Astrocyte of the cerebellum (primary cell): ENCODE results near the gene ZBTB3.
"Not testable (repeated sequence)": the region's sequence is repeated elsewhere in the genome, so short reads cannot be mapped to it uniquely, and the experiment has no call there.

Experiments
- DNase-seq: peaks from one replicate; pipeline ENCODE4 v3.0.0-alpha.2; 2011; ENCODE audit warnings: low read depth
- H3K4me3 ChIP-seq: 2 replicates; pipeline ENCODE4 v1.5.1; 2011; ENCODE audit warnings: mild to moderate bottlenecking, low read depth, low read length, moderate library complexity
- in situ Hi-C: cut with HindIII; loops from 2 replicates; pipeline ENCODE4 v1.10.0; 2017; ENCODE audit warnings: low sequenced_read_pairs
- TF ChIP-seq, protein P1 (sequence below): IDR thresholded peaks from 2 replicates; pipeline ENCODE4 v1.5.1; 2012; ENCODE audit warnings: low read length, low read depth, moderate library complexity, mild to moderate bottlenecking; ENCODE audit errors: missing control alignments

Gene ZBTB3

DNA sequence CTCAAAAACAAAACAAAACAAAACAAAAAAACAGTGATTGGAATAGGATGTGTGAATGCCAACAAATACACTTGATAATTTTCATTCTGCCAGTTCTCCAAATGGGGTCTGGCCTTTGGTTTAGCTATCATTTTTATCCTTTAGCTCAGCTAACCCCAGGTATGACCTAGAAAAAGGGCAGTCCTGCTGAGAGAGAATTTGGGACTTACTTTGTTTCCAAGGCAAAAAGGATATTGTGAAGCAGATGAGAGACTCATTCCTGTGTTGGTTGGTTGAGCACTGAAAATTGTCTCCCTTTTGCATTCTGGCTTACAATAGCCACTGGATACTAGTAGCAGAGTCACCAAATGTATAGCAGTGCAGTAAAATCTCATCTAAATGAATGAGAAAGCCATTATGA, 16.8 kb downstream of the ZBTB3 start:
- H3K4me3 ChIP-seq, result no peak overlapping the region
- DNase-seq, result no peak
- TF ChIP-seq, protein P1, sequence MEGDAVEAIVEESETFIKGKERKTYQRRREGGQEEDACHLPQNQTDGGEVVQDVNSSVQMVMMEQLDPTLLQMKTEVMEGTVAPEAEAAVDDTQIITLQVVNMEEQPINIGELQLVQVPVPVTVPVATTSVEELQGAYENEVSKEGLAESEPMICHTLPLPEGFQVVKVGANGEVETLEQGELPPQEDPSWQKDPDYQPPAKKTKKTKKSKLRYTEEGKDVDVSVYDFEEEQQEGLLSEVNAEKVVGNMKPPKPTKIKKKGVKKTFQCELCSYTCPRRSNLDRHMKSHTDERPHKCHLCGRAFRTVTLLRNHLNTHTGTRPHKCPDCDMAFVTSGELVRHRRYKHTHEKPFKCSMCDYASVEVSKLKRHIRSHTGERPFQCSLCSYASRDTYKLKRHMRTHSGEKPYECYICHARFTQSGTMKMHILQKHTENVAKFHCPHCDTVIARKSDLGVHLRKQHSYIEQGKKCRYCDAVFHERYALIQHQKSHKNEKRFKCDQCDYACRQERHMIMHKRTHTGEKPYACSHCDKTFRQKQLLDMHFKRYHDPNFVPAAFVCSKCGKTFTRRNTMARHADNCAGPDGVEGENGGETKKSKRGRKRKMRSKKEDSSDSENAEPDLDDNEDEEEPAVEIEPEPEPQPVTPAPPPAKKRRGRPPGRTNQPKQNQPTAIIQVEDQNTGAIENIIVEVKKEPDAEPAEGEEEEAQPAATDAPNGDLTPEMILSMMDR, result no peak
- in situ Hi-C loops, result no loop called here

DNA sequence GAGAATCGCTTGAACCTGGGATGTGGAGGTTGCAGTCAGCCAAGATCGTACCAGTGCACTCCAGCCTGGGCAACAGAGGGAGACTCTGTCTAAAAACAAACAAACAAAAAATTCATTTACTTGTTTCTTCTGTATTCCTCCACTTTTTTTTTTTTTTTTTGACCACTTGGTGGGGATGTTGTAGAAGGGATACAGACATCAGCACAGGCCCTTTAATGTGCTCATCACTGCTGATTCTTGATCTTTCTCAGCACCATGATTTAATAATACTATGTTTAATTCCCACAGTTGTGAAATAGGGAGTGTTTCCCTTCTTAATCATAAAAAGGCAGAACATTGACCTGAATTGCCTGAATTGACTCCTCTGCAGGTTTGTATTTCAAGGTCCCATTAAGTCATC, 21.1 kb downstream of the ZBTB3 start:
- in situ Hi-C loops, result no loop called here

DNA sequence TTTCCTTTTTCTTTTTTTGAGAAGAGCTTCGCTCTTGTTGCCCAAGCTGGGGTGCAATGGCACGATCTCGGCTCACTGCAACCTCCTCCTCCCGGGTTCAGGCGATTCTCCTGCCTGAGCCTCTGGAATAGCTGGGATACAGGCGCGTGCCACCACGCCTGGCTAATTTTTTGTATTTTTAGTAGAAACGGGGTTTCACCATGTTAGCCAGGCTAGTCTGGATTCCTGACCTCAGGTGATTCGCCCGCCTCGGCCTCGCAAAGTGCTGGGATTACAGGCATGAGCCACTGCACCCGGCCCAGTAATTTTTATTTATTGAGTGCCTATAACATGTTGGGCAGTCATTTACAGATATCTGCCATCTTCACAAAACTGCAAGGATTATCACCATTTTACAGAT, 23.9 kb downstream of the ZBTB3 start:
- H3K4me3 ChIP-seq, result peak overlapping the region; percentile 94
- in situ Hi-C loops, DNase-seq: not testable (repeated sequence)

More for the DNA sequence above, 21.1 kb downstream of the ZBTB3 start:
- no peak overlapping the region for H3K4me3 ChIP-seq
- TF ChIP-seq, protein P1, result no peak
- no peak for DNase-seq

DNA sequence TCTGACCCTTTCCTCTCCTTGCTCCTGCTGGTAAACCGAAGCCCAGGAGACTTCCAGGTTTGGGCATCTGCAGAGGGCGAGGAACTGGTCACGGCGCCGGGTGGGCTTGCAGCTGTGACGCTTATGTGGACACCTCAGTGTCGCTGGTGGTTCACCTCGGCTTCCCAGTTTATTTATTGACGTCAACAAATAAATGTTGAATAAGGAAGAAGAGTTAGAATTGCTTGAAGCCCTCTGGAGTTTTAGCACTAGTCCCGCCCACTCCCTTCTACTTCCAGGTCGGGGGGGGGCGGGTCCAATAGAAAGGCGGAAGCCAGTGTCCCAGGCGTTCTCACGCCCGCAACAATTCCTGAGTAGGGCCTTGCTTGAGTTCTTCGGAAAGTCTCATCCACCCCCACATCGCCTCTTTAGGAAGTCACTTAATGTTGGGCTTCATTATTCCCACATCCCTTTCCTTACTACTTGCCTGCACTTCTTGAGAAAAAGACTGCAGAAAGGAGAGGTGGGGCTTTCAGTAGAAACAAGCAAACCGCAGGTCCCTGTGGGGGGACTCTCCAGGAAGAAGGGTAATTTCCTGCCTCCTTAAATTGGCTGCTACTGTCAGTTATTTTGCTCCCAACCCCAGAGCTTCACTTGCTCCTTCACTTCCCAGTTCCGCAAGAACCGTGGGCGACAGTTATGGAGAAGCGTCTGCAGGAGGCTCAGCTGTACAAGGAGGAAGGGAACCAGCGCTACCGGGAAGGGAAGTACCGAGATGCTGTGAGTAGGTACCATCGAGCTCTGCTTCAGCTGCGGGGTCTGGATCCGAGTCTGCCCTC, 25.6 kb downstream of the ZBTB3 start, which contains the start of gene TTC9C:
Gene TTC9C, plus strand, starts transcription at position 316 of the 818 bp plus-strand sequence. Its CDS starts 363 bp downstream, at position 679.
- DNase-seq, result peak; percentile 57
- H3K4me3 ChIP-seq, result peak within 1 kb of the TSS; percentile 94
- TF ChIP-seq, protein P1, result no peak
- in situ Hi-C loops, result no loop called here

DNA sequence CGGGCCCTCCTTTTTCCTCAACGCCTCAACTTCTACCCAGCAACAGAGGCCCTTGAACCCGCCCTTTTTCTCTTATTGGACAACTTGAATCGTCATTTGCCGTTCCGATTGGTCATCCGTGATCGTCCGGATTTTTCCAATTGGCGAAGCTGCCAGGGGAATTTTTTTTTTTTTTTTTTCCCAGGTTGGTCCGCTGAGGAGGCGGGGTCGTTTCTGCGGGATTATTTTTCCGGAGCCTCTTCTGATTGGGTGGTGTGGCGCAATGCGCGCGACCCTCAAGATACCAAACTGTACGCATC, 26.1 kb downstream of the ZBTB3 start:
- DNase-seq, result peak; percentile 94
- in situ Hi-C loops, result no loop called here
- TF ChIP-seq, protein P1, result no peak
- H3K4me3 ChIP-seq, result peak overlapping the region; percentile 94

DNA sequence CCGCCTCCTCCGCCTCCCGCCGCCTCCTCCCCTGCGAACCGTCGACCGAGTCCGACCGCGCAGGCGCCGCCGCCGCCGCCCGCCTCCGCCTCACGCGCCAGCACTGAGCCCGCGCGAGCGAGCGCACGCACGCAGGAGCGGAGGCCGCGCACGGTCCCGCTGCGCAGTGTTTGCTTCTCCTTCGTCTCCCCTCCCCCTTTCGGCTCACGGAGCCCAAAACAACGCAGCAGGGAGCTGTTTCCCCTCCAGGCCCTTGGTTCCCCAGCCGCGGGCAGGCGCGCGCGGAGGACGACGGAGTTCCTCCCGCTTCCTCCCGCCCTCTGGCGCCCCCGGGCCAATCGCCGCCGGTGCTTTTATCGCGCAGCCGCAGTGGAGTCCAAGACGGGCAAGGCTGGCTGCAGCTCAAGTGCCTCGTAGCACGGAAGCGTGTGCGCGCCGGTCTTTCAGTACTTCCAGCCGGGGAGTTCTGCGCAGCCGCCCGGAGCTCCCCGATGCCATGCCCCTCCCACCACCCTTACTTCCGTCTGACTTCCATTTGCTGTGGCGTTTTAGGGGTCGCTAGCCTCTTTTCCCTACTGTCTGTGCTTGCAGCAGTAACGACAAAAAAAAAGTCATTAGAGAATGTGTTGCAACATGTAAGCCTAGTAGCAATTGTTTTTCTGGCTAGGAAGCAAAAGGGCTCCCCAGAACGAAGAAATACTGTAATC, 26.6 kb downstream of the ZBTB3 start, which contains the start of gene HNRNPUL2:
Gene HNRNPUL2, minus strand, starts transcription at position 293 of the 707 bp plus-strand sequence. CDS start 301 bp downstream, outside the sequence.
- in situ Hi-C loops, result no loop called here
- DNase-seq, result peak; percentile 99
- TF ChIP-seq, protein P1, result no peak
- peak within 1 kb of the TSS; percentile 94 for H3K4me3 ChIP-seq

DNA sequence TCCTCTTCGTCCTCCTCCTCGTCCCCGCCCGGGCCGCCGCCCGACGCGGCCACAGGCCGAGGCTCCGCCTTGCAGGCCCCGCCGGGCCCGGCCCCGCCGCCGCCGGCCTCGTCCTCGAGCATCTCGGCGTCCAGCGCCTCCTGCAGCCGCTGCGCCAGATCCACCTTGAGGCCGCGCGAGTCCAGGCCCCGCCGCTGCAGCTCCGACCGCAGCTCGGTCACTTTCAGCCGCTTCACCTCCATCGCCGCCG, 27.1 kb downstream of the ZBTB3 start:
- no peak for DNase-seq
- TF ChIP-seq, protein P1, result no peak
- H3K4me3 ChIP-seq, result peak overlapping the region; percentile 94
- in situ Hi-C loops, result no loop called here
